SK-N-SH treated with all-trans-retinoic acid at 6 μM for 48 hours (cell line): ENCODE measurements around the gene DNMT3A.

ENCODE experiments used
- ARNTL ChIP-seq: fragments of 450-650 bp; formaldehyde crosslinking; IDR thresholded peaks from 2 replicates; pipeline ENCODE4 v1.5.0; 2020; ENCODE audit warnings: low read depth, mild to moderate bottlenecking, moderate library complexity, borderline replicate concordance
- ESRRG ChIP-seq: fragments of 250-450 bp; sonication (Bioruptor Pico); IDR thresholded peaks from 2 replicates; pipeline ENCODE4 v1.6.1; 2021; ENCODE audit warnings: mild to moderate bottlenecking
- TSHZ2 ChIP-seq: fragments of 250-450 bp; sonication (Bioruptor Pico); IDR thresholded peaks from 2 replicates; pipeline ENCODE4 v1.5.0; 2020; ENCODE audit warnings: mild to moderate bottlenecking, moderate library complexity
- ZNF565 ChIP-seq: fragments of 450-650 bp; formaldehyde crosslinking; conservative IDR thresholded peaks from 2 replicates; pipeline ENCODE4 v1.5.0; 2020; ENCODE audit warnings: low read depth, mild to moderate bottlenecking, moderate library complexity

DNA sequence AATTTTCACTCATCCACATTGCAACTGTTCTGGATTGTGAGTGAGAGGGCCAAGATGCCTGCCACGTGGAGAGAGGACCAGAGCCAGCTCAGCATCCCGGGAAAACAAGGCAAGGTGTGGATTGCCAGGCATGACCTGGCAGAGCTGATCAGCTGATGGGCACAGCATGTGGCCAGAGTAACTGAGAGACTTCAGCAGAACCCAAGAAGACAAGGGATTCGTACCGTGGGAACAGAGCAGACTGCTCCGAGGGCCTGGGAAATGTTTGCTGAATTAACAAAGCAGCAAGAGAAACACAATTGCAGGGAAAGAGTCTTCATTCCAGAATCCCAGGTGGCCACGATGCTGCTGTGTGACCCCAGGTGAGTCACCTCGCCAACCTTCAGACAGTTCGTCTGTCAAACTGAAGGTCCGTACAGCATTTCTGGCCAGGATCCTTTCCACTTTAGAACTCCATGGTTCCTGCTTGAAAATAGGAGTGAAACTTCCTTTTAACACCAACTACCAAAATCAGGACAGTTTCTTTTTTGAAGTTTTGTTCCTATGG, 147.1 kb downstream of the DNMT3A start:
- no peak for TF ChIP-seq TSHZ2 (CRISPR knock-in tag)
- no peak for TF ChIP-seq ARNTL (CRISPR knock-in tag)
- TF ChIP-seq ESRRG (CRISPR knock-in tag) = no peak
- TF ChIP-seq ZNF565 = no peak
